ENCODE data around the gene SF3B5.

Gene SF3B5

GRCh38 chr6:144123836-144124235 lies 28.5 kb upstream of the SF3B5 start:
- no peak for DNase-seq (ENCODE audit: extremely low read depth, low read depth)
- TF ChIP-seq, protein P1, sequence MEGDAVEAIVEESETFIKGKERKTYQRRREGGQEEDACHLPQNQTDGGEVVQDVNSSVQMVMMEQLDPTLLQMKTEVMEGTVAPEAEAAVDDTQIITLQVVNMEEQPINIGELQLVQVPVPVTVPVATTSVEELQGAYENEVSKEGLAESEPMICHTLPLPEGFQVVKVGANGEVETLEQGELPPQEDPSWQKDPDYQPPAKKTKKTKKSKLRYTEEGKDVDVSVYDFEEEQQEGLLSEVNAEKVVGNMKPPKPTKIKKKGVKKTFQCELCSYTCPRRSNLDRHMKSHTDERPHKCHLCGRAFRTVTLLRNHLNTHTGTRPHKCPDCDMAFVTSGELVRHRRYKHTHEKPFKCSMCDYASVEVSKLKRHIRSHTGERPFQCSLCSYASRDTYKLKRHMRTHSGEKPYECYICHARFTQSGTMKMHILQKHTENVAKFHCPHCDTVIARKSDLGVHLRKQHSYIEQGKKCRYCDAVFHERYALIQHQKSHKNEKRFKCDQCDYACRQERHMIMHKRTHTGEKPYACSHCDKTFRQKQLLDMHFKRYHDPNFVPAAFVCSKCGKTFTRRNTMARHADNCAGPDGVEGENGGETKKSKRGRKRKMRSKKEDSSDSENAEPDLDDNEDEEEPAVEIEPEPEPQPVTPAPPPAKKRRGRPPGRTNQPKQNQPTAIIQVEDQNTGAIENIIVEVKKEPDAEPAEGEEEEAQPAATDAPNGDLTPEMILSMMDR (IDR thresholded peaks at IDR 0.05; ENCODE audit: low read depth, low read length): no peak

GRCh38 chr6:144123421-144123820 lies 28.0 kb upstream of the SF3B5 start:
- DNase-seq (ENCODE audit: extremely low read depth, low read depth): no peak
- TF ChIP-seq, protein P1 (IDR thresholded peaks at IDR 0.05; ENCODE audit: low read depth, low read length): no peak

DNA sequence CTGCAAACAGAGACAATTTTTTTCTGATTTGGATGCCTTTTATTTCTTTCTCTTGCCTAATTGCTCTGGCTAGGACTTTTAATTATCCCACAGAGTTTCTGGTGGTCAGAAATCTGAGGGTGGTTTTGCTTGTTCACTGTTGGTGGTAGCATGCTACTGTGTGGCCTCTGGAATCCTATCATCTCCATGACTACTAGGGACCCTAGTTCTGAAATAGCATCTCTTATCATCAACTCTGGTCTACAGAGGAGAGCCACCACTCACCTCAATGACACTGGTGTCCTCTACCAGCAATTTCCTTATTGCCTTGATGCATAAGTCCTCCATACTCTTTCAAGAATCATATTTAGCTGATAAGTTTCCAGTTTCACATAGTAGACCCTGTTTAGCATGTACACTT lies 27.5 kb upstream of the SF3B5 start:
- DNase-seq (ENCODE audit: extremely low read depth, low read depth): no peak
- TF ChIP-seq, protein P1 (IDR thresholded peaks at IDR 0.05; ENCODE audit: low read depth, low read length): no peak

GRCh38 chr6:144119376-144119775 lies 24.0 kb upstream of the SF3B5 start:
- TF ChIP-seq, protein P1 (IDR thresholded peaks at IDR 0.05; ENCODE audit: low read depth, low read length): no peak
- no peak for DNase-seq (ENCODE audit: extremely low read depth, low read depth)

DNA sequence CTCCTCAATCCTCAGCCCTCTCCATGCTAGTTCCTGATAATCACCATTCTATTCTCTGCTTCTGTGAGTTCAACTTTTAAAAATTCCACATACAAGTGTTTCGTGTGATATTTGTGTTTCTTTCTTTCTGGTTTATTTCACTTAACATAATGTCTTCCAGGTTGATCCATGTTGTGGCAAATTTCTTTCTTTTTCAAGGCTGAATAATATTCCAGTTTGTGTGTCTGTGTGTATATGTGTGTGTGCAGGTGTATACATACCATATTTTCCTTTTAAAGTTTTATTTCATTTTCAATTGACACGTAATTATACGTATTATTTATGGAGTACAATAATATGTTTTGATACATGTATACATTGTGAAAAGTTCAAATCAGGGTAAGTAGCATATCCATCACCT lies 19.8 kb upstream of the SF3B5 start:
- TF ChIP-seq, protein P1 (IDR thresholded peaks at IDR 0.05; ENCODE audit: low read depth, low read length): no peak
- DNase-seq (ENCODE audit: extremely low read depth, low read depth): no peak

GRCh38 chr6:144113366-144113765 lies 18.0 kb upstream of the SF3B5 start:
- TF ChIP-seq, protein P1 (IDR thresholded peaks at IDR 0.05; ENCODE audit: low read depth, low read length): no peak

DNA sequence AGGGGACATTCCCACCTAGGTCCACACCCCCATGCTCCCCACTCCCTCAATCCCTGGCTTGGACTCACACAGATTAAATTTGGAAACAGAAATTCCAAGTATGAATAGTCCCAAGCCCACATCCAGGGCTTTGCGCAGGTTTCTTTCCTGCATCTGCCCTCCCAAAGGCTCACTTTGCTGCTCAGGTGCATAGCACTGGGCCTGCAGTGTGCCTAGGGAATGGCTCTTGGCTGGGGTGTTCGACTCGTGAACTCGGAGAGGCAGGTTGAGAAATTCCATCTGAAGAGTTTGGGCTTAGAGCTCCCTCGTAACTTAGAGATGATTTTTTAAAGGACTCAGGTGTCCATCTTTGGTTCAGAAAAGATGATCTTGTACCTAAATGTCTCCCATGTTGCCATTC lies 14.8 kb upstream of the SF3B5 start:
- TF ChIP-seq, protein P1 (IDR thresholded peaks at IDR 0.05; ENCODE audit: low read depth, low read length): no peak
- DNase-seq (ENCODE audit: extremely low read depth, low read depth): no peak

More at GRCh38 chr6:144113366-144113765, 18.0 kb upstream of the SF3B5 start:
- no peak for DNase-seq (ENCODE audit: extremely low read depth, low read depth)
